ENCODE results near the gene TMEM255B.

Gene TMEM255B

DNA sequence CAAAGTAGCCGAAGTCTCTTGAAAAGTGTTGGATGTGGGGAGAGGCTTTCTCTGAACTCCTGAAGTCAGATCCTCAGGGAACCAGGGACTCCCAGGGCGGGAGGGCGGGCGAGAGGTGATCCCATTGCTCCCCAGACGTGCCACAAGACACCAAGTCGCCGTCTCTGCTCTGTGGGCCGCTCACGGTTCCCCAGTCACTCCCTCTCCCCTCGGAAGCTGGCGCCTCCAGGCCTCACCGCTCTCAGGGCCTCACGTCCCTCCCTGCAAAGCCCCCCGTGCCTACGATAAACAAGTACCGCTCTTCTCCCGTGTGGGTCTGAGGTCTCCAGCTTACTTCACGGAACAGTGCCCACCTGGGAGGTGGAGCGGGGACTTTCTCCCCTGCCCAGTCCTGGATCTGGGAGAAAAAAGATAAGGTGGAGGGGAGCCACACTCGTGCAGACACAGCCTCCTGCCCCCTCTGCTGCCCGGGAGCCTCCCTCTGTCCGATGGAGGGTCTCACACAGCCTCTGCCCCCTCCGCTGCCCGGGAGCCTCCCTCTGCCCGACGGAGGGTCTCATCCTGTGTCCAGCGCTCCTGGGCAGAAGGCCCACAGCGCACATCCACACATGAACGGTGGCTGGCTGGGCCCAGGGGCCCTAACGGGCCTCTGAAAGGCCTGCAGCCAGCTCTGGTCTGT lies 54.2 kb downstream of the TMEM255B start:
- DNase-seq (ENCODE audit: extremely low spot score), result no peak
- TF ChIP-seq ARNT (IDR thresholded peaks at IDR 0.05) (no peak), SUZ12 (IDR thresholded peaks at IDR 0.05) (no peak), SP1 (IDR thresholded peaks at IDR 0.05) (no peak), ELF4 (IDR thresholded peaks at IDR 0.05) (no peak), BHLHE40 (IDR thresholded peaks at IDR 0.05; ENCODE audit: borderline replicate concordance) (no peak), NFRKB (IDR thresholded peaks at IDR 0.05) (no peak), FOXK2 (IDR thresholded peaks at IDR 0.05) (no peak), L3MBTL2 (conservative IDR thresholded peaks at IDR 0.05) (no peak), TARDBP (IDR thresholded peaks at IDR 0.05) (no peak), PKNOX1 (IDR thresholded peaks at IDR 0.05) (no peak), HDGF (IDR thresholded peaks at IDR 0.05; ENCODE audit: borderline replicate concordance) (no peak), FOXM1 (IDR thresholded peaks at IDR 0.05; ENCODE audit: borderline replicate concordance) (no peak), LEF1 (IDR thresholded peaks at IDR 0.05; ENCODE audit: borderline replicate concordance) (no peak), FOXA1 (IDR thresholded peaks at IDR 0.05) (no peak), CTBP1 (IDR thresholded peaks at IDR 0.05; ENCODE audit: borderline replicate concordance) (no peak), ZNF384 (IDR thresholded peaks at IDR 0.05) (no peak)
- ChIA-PET CTCF (no interaction called here), POLR2A (no interaction called here)

DNA sequence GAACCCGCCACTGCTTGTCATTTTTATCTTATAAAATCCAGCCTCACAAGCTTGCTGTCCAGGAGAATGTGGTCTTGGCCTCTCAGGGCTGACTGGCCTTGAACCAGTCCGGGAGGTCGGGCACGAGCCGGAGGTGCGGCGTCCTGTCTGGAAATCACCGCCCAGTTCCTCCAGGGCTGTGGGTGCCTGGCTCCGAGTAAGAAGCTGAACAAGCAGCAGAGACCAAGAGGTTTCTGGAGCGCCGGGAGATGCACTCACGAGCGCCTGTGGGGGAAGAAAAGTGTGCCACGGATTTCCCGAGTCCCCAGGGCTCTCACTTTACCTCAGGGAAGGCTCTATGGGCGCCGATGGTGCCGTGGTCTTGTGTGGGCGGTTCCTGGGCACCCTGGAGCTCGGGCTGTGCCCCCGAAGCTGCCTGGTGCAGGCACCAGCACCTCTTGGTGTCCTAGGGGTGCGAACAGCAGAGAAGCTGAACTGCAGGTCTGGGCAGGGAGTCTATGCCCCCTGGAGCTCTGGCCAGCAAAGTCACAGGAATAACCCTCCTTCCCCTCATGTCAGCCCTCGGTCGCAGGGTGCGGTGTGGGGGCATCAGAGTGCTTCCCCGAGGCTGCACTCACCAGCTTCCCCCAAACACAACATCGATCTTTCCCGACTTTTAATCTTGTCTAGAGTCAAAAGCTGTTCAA lies 54.9 kb downstream of the TMEM255B start:
- POLR2A ChIA-PET, result no interaction called here
- CTCF ChIA-PET, result no interaction called here
- no peak for TF ChIP-seq PKNOX1 (IDR thresholded peaks at IDR 0.05)
- TF ChIP-seq L3MBTL2 (conservative IDR thresholded peaks at IDR 0.05), result no peak
- TF ChIP-seq BHLHE40 (IDR thresholded peaks at IDR 0.05; ENCODE audit: borderline replicate concordance), result no peak
- TF ChIP-seq LEF1 (IDR thresholded peaks at IDR 0.05; ENCODE audit: borderline replicate concordance), result no peak
- TF ChIP-seq SP1 (IDR thresholded peaks at IDR 0.05), result no peak
- TF ChIP-seq ARNT (IDR thresholded peaks at IDR 0.05), result no peak
- TF ChIP-seq FOXK2 (IDR thresholded peaks at IDR 0.05), result no peak
- no peak for TF ChIP-seq NFRKB (IDR thresholded peaks at IDR 0.05)
- TF ChIP-seq FOXA1 (IDR thresholded peaks at IDR 0.05), result no peak
- TF ChIP-seq HDGF (IDR thresholded peaks at IDR 0.05; ENCODE audit: borderline replicate concordance), result no peak
- TF ChIP-seq ELF4 (IDR thresholded peaks at IDR 0.05), result no peak
- no peak for TF ChIP-seq TARDBP (IDR thresholded peaks at IDR 0.05)
- TF ChIP-seq CTBP1 (IDR thresholded peaks at IDR 0.05; ENCODE audit: borderline replicate concordance), result no peak
- DNase-seq (ENCODE audit: extremely low spot score), result no peak

- POLR2A ChIA-PET, result no interaction called here
- no peak for TF ChIP-seq ZNF384 (IDR thresholded peaks at IDR 0.05)
- CTCF ChIA-PET, result no interaction called here
- no peak for DNase-seq (ENCODE audit: extremely low spot score)
Measured at GRCh38 chr13:113814435-113814821, 55.4 kb downstream of the TMEM255B start.

DNA sequence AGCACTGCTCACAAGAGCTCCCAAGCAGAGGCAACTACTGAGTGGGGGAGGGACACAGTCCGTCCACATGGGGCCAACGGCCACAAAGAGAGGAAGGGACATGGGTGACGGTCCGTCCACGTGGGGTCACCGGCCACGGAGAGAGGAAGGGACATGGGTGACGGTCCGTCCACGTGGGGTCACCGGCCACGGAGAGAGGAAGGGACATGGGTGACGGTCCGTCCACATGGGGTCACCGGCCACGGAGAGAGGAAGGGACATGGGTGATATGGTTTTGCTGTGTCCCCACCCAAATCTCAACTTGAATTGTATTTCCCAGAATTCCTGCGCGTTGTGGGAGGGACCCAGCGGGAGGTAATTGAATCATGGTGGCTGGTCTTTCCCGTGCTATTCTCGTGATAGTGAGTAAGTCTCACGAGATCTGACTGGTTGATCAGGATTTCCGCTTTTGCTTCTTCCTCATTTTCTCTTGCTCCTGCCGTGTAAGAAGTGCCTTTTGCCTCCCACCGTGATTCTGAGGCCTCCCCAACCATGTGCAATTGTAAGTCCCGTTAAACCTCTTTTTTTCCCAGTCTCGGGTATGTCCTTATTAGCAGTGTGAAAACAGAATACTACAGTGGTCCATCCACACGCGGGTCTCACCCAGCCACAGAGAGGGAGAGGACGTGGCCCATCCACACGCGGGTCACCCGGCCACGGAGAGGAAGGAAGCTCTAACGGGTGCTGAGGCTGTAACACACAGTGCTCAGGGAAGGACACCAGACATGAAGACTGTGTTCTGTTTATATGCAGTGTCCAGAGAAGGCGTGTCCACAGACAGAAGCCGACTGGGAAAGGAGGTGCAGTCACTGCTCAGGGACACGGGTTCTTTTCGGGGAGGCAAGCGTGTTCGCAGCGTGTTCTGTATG lies 56.4 kb downstream of the TMEM255B start:
- no peak for TF ChIP-seq NFRKB (IDR thresholded peaks at IDR 0.05)
- no peak for TF ChIP-seq CTBP1 (IDR thresholded peaks at IDR 0.05; ENCODE audit: borderline replicate concordance)
- ChIA-PET CTCF (no interaction called here), POLR2A (no interaction called here)
- DNase-seq (ENCODE audit: extremely low spot score), result no peak

DNA sequence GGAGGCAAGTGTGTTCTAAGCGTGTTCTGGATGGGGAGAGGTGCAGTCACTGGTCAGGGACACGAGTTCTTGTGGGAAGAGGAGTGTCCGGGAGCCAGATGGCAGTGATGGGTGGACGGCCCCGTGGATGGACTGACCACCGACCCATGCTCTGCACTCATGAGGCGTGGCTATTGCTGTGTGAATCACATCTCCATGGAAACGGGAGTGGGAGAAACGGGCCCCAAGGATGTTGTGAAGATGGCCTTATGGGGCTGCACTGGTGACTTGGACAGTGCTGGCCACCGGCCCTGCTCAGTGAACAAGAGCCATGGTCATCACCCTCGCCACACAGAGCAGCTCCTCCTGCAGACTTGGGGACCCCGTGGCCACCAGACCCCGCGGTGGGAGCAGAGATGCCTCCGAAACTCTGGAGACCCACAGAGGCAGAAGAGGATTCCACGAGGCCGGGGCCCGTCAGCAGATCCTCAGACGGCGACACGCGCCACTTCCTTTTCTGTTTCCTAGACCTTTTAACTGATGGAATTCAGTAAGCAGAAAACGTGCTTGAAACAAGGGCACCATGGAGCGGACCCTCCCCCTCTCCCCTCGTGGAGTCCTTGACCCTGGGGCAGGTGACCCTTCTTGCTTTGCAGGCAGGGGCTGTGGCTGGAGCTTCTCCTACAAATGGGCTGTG lies 57.4 kb downstream of the TMEM255B start:
- TF ChIP-seq ZNF384 (IDR thresholded peaks at IDR 0.05) (no peak), HDGF (IDR thresholded peaks at IDR 0.05; ENCODE audit: borderline replicate concordance) (no peak)
- ChIA-PET CTCF (interaction anchor here (0.5 kb wide), 1 partner anchor 88 kb away, joined by 3 read pairs; no protein-coding TSS in a partner anchor), POLR2A (no interaction called here)
- no peak for DNase-seq (ENCODE audit: extremely low spot score)

DNA sequence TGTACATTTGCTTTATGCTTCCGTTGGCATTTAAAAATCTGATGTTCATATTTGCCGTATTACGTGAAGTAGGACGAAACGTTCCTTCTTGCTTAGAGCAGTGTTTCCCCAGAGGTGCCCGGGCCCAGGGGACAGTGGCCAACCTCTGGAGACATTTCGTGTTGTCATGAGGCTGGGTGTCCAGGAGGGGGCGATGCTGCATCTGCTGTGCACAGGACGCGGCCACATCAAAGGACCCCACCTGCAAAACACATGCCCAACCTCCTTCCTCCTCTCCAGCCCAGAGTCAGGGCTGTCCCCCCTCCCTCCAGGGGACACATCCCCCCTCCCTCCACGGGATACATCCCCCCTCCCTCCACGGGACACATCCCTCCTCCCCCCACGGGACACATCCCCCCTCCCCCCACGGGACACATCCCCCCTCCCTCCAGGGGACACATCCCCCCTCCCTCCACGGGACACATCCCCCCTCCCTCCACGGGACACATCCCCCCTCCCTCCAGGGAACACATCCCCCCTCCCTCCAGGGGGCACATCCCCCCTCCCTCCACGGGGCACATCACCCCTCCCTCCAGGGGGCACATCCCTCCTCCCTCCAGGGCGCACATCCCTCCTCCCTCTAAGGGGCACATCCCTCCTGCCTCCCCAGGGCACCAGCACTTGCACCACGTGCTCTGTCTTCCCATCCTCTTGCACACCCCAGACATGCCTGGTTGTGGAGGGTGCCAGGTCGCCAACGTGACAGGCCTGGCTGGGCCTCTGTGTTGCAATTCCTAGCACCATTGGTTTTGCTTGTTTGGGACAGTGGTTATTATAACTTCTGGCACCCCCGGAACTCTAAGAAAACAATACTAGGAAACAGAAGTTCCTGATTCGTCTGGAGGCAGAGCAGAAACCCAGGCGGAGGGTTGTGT lies 58.2 kb downstream of the TMEM255B start:
- POLR2A ChIA-PET, result no interaction called here
- DNase-seq (ENCODE audit: extremely low spot score), result peak; percentile 67
- CTCF ChIA-PET, result no interaction called here
- TF ChIP-seq HDGF (IDR thresholded peaks at IDR 0.05; ENCODE audit: borderline replicate concordance), result no peak
- no peak for TF ChIP-seq TARDBP (IDR thresholded peaks at IDR 0.05)
- no peak for TF ChIP-seq ARNT (IDR thresholded peaks at IDR 0.05)
- no peak for TF ChIP-seq LEF1 (IDR thresholded peaks at IDR 0.05; ENCODE audit: borderline replicate concordance)
- no peak for TF ChIP-seq SUZ12 (IDR thresholded peaks at IDR 0.05)
- TF ChIP-seq SP1 (IDR thresholded peaks at IDR 0.05), result no peak
- TF ChIP-seq PKNOX1 (IDR thresholded peaks at IDR 0.05), result no peak
- TF ChIP-seq FOXA1 (IDR thresholded peaks at IDR 0.05), result no peak
- no peak for TF ChIP-seq ELF4 (IDR thresholded peaks at IDR 0.05)
- no peak for TF ChIP-seq ZNF384 (IDR thresholded peaks at IDR 0.05)
- TF ChIP-seq FOXK2 (IDR thresholded peaks at IDR 0.05), result no peak
- TF ChIP-seq BHLHE40 (IDR thresholded peaks at IDR 0.05; ENCODE audit: borderline replicate concordance), result no peak
- TF ChIP-seq CTBP1 (IDR thresholded peaks at IDR 0.05; ENCODE audit: borderline replicate concordance), result no peak
- no peak for TF ChIP-seq FOXM1 (IDR thresholded peaks at IDR 0.05; ENCODE audit: borderline replicate concordance)
- TF ChIP-seq L3MBTL2 (conservative IDR thresholded peaks at IDR 0.05), result no peak
- TF ChIP-seq NFRKB (IDR thresholded peaks at IDR 0.05), result no peak
